ENCODE results near the gene VSNL1. TPM values are rescaled to one million over a fixed set of nuclear protein-coding genes. Genes with fewer than 3 reads are reported as not detected.
"Not testable (repeated sequence)": the region's sequence is repeated elsewhere in the genome, so short reads cannot be mapped to it uniquely, and the experiment has no call there.

VSNL1 gene
- total RNA-seq, 2 experiments from 2014 or later, result not detected

DNA sequence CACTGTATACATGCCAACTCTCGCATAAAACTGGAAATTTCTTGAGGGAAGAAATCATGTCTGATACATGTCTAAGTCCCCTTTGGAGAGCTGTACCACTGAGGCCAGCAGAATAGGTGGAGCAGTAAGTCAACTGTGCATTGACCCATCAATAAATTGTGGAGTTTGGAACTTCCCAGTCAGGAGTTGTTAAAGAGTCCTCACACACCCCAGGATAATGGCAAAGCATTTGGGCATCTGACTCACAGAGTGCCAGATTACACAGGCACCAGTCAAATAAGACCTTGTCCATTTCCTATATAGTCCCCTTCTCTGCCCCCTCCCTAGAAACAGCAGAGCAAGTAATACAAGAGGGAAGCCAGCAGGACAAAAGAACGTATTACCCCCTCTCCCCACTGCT, 10.4 kb downstream of the VSNL1 start:
- Mint-ChIP-seq H3K27ac (no peak overlapping the region), H3K4me1 (no peaks in the 10 kb centered on the region), H3K36me3 (no peaks in the 10 kb centered on the region), H3K27me3 (peaks cover 7% of the 10 kb centered on the region), H3K9me3 (no peaks in the 10 kb centered on the region), H3K4me3 (no peak overlapping the region)
- ATAC-seq (ENCODE audit: low read depth), result no peak
- DNase-seq, result no peak
- POLR2A ChIA-PET, result no interaction called here

DNA sequence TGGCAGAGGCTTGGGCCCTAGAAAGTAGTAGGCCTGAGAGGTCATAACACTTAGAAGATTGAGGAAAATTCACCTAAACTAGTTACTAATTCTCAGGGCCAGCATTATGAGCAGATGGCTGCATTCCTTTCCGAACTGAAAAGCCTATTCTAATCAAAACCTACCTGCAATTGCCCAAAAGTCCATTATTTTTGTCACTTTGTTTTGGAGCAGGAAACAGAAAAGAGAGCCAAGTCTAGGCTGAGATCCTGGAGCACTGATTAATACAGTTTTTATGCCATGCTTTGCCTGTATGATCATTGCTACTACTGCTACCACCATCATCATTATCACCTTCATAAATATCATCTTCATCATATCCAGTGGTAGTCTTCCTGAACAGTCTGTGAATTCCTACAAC, 14.7 kb downstream of the VSNL1 start:
- H3K4me3 Mint-ChIP-seq, result no peak overlapping the region
- H3K27ac Mint-ChIP-seq, result no peak overlapping the region
- DNase-seq (no peak), ATAC-seq (ENCODE audit: low read depth) (no peak)
- H3K27me3 Mint-ChIP-seq, result peaks cover 10% of the 10 kb centered on the region
- H3K36me3 Mint-ChIP-seq, result no peaks in the 10 kb centered on the region
- H3K9me3 Mint-ChIP-seq, result no peaks in the 10 kb centered on the region
- H3K4me1 Mint-ChIP-seq, result no peaks in the 10 kb centered on the region
- POLR2A ChIA-PET, result no interaction called here

DNA sequence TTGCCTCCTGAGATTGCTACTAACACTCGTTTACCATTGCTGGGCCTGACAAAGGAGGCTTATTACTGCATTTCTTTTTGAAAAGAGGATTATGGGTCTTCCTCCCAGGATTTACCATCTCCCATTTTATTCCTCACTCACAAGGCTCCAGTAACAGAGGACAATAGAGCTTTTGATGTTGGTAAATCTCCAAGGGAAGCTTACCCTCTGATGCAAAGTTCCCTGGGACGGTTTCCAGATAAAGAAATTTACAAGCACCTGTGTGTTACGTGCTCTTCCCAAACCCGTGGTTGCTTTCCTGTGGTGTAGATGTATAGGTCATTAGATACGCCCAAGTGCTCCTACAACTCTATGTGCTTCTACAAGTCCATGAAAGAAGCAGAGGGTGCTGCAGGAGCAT, 17.1 kb downstream of the VSNL1 start:
- no peaks in the 10 kb centered on the region for H3K36me3 Mint-ChIP-seq
- no peaks in the 10 kb centered on the region for H3K9me3 Mint-ChIP-seq
- ATAC-seq (ENCODE audit: low read depth), result no peak
- DNase-seq, result no peak
- H3K4me3 Mint-ChIP-seq, result no peak overlapping the region
- H3K27ac Mint-ChIP-seq, result no peak overlapping the region
- no peaks in the 10 kb centered on the region for H3K4me1 Mint-ChIP-seq
- H3K27me3 Mint-ChIP-seq, result peaks cover 10% of the 10 kb centered on the region
- POLR2A ChIA-PET, result no interaction called here

DNA sequence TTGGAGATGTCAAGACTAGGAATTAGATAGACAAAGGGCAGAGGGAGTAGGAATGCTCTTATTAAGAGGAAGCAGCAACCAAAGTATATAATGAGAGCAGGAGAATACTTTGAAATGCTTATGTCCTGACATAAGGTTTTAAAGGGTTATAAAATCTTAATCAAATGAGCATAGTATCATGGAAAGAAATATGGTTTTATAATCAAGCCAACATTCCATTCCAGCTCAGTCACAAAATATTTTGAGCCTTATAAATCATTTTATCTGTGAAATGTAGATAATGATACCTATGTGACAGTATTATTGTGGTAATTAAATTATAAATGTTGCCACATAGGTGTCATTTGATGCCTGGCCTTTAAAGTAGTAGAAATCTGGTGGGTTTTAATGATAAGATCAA, 17.6 kb downstream of the VSNL1 start:
- no peaks in the 10 kb centered on the region for H3K9me3 Mint-ChIP-seq
- no peaks in the 10 kb centered on the region for H3K4me1 Mint-ChIP-seq
- no peak overlapping the region for H3K4me3 Mint-ChIP-seq
- peaks cover 10% of the 10 kb centered on the region for H3K27me3 Mint-ChIP-seq
- DNase-seq (no peak), ATAC-seq (ENCODE audit: low read depth) (no peak)
- POLR2A ChIA-PET, result no interaction called here
- H3K36me3 Mint-ChIP-seq, result no peaks in the 10 kb centered on the region
- no peak overlapping the region for H3K27ac Mint-ChIP-seq

DNA sequence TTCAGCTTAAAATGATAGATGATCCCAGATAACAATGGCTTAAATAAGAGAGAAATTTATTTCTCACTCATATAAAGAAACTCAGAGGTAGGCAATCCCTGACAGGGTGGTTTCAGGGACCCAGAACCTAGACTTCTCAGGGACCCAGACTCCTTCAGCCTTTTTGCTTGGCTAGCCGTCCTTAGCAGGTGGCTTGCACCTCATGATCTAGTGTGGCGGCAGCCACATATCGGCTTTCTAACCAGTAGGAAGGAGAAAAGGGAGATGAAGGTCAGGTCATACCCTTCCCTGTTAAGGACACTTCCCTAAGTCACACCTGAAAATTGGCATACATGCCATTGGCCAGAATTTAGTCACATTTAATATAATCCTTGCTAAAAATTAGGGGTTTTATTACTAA, 18.4 kb downstream of the VSNL1 start:
- DNase-seq, result no peak
- POLR2A ChIA-PET, result no interaction called here

DNA sequence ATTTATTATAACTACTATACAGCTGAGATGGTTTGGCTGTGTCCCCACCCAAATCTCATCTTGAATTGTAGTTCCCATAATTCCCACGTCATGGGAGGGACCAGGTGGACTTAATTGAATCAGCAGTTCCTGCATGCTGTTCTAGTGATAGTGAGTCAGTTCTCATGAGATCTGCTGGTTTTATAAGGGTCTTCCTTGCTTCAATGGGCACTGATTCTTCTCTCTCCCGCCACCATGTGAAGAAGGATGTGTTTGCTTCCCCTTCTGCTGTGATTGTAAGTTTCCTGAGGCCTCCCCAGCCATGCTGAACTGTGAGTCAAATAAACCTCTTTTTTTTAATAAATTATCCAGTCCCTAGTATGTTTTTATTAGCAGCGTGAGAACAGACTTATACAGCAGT, 25.2 kb downstream of the VSNL1 start:
- ATAC-seq (ENCODE audit: low read depth); H3K4me1 Mint-ChIP-seq; H3K27me3 Mint-ChIP-seq; H3K9me3 Mint-ChIP-seq; DNase-seq; H3K27ac Mint-ChIP-seq; H3K4me3 Mint-ChIP-seq; POLR2A ChIA-PET; H3K36me3 Mint-ChIP-seq: not testable (repeated sequence)

More for the DNA sequence above, 18.4 kb downstream of the VSNL1 start:
- Mint-ChIP-seq H3K27me3 (peaks cover 10% of the 10 kb centered on the region), H3K36me3 (no peaks in the 10 kb centered on the region), H3K27ac (no peak overlapping the region), H3K4me3 (no peak overlapping the region), H3K4me1 (no peaks in the 10 kb centered on the region), H3K9me3 (no peaks in the 10 kb centered on the region)
- ATAC-seq (ENCODE audit: low read depth), result no peak

DNA sequence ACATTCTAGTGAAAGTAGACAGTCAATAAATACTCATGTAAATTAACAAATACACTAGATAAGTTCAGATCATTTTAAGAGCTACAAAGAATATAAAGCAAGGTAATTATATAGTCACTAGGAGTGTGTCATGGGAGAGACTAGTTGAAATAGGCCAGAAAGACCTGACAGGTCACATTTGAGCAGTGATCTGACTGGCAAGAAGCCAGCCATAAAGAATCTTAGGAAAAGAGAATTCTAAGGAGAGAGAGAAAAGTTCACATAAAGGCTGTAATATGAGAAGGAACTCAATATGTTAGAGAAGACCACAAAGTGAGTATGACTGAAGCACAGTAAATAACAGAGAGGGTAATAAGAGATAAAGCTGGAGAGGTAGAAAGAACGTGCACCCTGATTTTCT, 31.2 kb downstream of the VSNL1 start:
- no peak for ATAC-seq (ENCODE audit: low read depth)
- Mint-ChIP-seq H3K4me3 (no peak overlapping the region), H3K36me3 (no peaks in the 10 kb centered on the region), H3K27ac (no peak overlapping the region), H3K27me3 (peaks cover 7% of the 10 kb centered on the region), H3K9me3 (no peaks in the 10 kb centered on the region), H3K4me1 (no peaks in the 10 kb centered on the region)
- no peak for DNase-seq
- POLR2A ChIA-PET, result no interaction called here

DNA sequence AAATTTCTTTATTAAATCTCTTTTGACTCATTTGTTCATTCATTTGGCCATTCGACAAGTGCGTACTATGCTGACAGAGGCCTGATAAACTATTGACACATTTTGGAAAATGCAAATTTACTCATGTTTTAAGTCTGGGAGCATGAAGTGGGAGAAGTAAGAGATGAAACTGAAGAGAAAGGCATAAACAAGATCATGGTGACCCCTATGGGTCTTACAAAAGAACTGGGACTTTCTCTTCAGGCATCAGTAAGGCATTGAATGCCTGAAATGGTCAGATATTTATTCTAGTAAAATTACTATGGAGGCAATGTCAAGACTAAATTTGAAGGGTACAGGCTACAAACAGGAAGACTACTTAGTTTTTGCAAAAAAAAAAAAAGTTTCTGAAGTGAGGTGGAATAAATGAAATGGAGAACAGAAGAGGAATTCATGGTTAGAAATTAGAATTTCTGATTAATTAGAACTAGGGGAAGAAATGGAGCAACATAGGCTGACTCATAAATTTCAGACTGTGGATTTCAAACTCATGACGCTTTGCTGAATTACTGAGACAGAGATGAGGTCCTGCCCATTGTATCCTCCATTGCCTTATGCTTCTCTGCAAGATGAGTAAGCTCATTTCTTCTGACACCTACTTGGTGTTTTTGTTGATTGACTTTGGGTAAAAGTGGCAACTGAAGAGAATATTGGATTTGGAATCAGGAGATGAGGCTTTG, 32.7 kb downstream of the VSNL1 start:
- DNase-seq (no peak), ATAC-seq (ENCODE audit: low read depth) (no peak)
- no peak overlapping the region for H3K27ac Mint-ChIP-seq
- no peaks in the 10 kb centered on the region for H3K36me3 Mint-ChIP-seq
- peaks cover 7% of the 10 kb centered on the region for H3K27me3 Mint-ChIP-seq
- POLR2A ChIA-PET, result no interaction called here
- no peaks in the 10 kb centered on the region for H3K9me3 Mint-ChIP-seq
- H3K4me1 Mint-ChIP-seq, result peaks cover 2% of the 10 kb centered on the region
- H3K4me3 Mint-ChIP-seq, result no peak overlapping the region

DNA sequence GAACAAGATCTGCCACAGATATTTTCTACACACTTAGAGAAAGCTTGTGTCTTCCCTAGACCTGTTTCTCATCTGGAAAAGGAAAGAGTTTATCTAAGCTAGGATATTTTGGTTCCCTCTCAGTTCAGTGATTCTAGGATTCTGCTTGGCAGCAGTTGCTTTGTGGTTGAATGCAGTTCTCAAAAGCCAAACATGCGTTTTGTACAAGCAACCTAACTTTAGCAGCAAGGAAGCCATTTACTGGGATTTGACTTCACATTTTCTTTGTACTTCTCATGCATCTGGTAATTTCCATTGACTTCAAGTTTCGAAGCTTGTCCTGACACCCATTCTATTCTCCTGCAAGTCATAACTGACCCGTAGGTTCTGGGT, 33.3 kb downstream of the VSNL1 start:
- H3K4me1 Mint-ChIP-seq, result peaks cover 5% of the 10 kb centered on the region
- ATAC-seq (ENCODE audit: low read depth), result no peak
- POLR2A ChIA-PET, result no interaction called here
- H3K27ac Mint-ChIP-seq, result no peak overlapping the region
- H3K9me3 Mint-ChIP-seq, result no peaks in the 10 kb centered on the region
- DNase-seq, result no peak
- peaks cover 7% of the 10 kb centered on the region for H3K27me3 Mint-ChIP-seq
- no peak overlapping the region for H3K4me3 Mint-ChIP-seq
- no peaks in the 10 kb centered on the region for H3K36me3 Mint-ChIP-seq

DNA sequence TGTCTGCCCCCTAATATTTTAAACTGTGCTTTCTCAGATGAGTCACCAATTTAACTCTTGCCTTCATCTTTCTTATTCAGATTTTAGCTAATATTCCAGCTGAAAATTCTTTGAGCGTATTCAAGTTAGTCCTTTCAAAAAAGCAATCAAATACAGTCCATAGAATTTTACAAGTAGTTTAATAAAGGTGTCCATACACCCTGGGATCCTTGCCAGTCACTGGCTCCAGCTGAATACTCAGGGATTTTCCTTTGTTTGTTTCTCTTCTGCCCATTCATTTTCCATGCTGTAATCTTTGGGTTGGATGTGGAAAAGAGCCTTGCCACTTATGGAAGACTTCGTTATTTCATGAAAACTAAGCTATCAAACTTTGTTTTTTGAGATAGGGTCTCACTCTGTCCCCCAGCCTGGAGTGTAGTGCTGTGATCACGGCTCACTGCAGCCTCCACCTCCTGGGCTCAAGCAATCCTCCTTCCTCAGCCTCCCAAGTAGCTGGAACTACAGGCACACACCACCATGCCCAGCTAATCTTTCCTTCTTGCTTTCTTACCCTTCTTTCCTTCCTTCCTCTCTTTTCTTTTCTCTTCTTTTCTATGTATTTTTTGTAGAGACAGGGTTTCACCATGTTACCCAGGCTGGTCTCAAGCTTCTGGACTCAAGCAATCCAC, 34.0 kb downstream of the VSNL1 start:
- Mint-ChIP-seq H3K27ac (no peak overlapping the region), H3K27me3 (peaks cover 7% of the 10 kb centered on the region), H3K4me1 (peaks cover 8% of the 10 kb centered on the region), H3K36me3 (no peaks in the 10 kb centered on the region), H3K9me3 (no peaks in the 10 kb centered on the region), H3K4me3 (no peak overlapping the region)
- POLR2A ChIA-PET, result no interaction called here
- ATAC-seq (ENCODE audit: low read depth) (no peak), DNase-seq (no peak)

DNA sequence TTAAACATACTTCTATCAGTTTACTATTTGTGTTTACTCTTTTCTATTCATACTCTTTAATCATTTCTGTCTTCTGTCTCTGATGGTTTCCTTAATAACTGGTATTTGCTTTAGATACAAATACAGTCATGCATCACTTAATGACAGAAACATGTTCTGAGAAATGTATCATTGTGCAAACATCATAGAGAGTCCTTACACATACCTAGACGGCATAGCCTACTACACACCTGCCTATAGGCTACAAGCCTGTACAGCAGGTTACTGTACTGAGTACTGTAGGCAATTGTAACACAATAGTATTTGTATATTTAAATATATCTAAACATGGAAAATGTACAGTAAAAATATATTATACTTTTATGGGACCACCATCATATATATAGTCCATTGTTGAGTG, 36.3 kb downstream of the VSNL1 start:
- no peak for ATAC-seq (ENCODE audit: low read depth)
- Mint-ChIP-seq H3K36me3 (no peaks in the 10 kb centered on the region), H3K4me3 (no peak overlapping the region), H3K4me1 (peaks cover 14% of the 10 kb centered on the region), H3K27ac (no peak overlapping the region), H3K27me3 (peaks cover 9% of the 10 kb centered on the region), H3K9me3 (no peaks in the 10 kb centered on the region)
- POLR2A ChIA-PET, result no interaction called here
- DNase-seq, result no peak

DNA sequence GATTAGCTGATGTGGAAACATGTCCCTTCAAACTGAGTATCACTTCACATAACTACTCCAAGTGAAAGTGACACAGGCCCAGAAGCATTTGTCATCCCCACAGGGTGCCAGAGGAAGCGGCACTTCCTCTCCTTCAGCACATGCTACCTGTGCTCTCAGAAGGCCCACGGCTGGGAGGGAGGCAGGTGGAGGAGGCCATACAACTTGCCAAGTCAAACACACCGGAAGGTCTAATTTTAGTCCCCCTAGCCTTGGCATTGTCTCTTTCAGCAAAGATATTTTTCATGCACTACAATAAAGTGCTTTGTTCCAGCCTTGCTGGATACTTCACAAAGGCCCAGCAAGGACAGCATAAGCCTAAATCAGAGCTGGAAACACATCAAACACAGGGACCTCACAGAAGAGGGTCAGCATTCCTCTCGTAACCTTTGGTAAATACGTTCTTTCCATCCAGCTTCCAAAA, 38.0 kb downstream of the VSNL1 start:
- H3K4me1 Mint-ChIP-seq, result peaks cover 17% of the 10 kb centered on the region
- no peak overlapping the region for H3K4me3 Mint-ChIP-seq
- POLR2A ChIA-PET, result no interaction called here
- DNase-seq, result no peak
- no peaks in the 10 kb centered on the region for H3K36me3 Mint-ChIP-seq
- H3K9me3 Mint-ChIP-seq, result no peaks in the 10 kb centered on the region
- no peak for ATAC-seq (ENCODE audit: low read depth)
- H3K27ac Mint-ChIP-seq, result no peak overlapping the region
- peaks cover 10% of the 10 kb centered on the region for H3K27me3 Mint-ChIP-seq

DNA sequence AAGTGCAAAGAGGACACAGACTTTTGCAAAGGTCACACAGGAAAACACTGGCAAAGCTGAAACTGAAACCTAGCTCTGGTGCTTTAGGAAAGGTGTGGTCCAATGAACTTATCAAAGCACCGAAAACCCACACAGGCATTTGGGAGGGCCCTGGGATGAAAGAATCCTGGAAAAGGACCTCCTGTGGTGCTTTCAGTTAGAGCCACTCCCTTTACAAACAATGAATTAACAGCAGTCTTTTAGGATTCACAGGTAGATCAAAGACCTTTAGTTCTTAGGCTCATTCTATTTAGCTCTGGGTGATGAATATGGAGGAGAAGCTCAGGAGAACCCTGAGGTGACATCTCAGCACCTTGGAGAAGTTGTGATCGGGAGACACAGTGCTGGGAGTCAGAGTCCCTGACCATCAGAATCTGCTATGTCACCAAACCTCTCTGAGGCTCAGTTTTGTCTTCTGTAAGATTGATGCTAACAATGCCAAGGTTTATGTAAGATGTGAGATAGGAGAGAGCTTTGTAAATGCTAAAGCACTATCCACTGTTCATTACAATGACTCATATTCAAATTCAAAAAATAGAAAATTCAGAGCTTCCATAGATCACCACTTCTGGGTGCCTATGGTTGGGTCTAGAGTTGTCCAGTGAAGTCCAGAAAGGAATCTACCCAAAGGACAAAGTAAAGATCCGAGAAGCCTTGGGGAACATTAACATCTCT, 39.3 kb downstream of the VSNL1 start:
- no peak for ATAC-seq (ENCODE audit: low read depth)
- peak overlapping the region; percentile 52 for H3K27ac Mint-ChIP-seq
- DNase-seq, result no peak
- H3K27me3 Mint-ChIP-seq, result peaks cover 10% of the 10 kb centered on the region
- no peak overlapping the region for H3K4me3 Mint-ChIP-seq
- peaks cover 17% of the 10 kb centered on the region for H3K4me1 Mint-ChIP-seq
- H3K9me3 Mint-ChIP-seq, result no peaks in the 10 kb centered on the region
- POLR2A ChIA-PET, result no interaction called here
- no peaks in the 10 kb centered on the region for H3K36me3 Mint-ChIP-seq

DNA sequence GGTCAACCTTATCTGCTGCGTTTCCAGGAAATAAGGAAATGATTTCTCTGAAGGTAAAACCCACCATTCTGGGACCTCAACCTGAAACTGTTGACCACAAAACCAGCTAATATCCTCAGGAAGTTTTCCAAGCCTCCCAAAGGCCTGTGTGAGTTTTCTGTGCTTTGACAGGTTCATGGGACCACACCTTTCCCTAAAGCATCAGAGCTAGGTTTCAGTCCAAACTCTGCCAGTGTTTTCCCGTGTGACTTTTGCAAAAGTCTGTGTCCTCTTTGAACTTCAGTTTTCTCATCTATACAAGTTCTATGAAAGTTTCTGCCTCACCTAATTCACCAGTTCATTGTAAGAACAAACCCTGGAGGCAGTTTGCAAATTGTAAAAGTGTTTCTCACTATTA, 39.8 kb downstream of the VSNL1 start:
- no peaks in the 10 kb centered on the region for H3K36me3 Mint-ChIP-seq
- POLR2A ChIA-PET, result no interaction called here
- H3K4me3 Mint-ChIP-seq, result no peak overlapping the region
- no peak for ATAC-seq (ENCODE audit: low read depth)
- H3K27me3 Mint-ChIP-seq, result peaks cover 8% of the 10 kb centered on the region
- H3K9me3 Mint-ChIP-seq, result no peaks in the 10 kb centered on the region
- H3K4me1 Mint-ChIP-seq, result peaks cover 17% of the 10 kb centered on the region
- no peak for DNase-seq
- no peak overlapping the region for H3K27ac Mint-ChIP-seq
